CD4-positive, alpha-beta T cell treated with Interleukin-2 at 100 ng/mL for 4 hours (primary cell): ENCODE results near the gene ITGB3.

Experiments
- DNase-seq: peaks from one replicate; pipeline ENCODE4 v3.0.0-alpha.2; 2020; ENCODE audit warnings: low spot score

ITGB3 gene

GRCh38 chr17:47276444-47276843, 22.8 kb downstream of the ITGB3 start:
- no peak for DNase-seq

GRCh38 chr17:47276868-47277267, 23.2 kb downstream of the ITGB3 start:
- no peak for DNase-seq

GRCh38 chr17:47277921-47278320, 24.3 kb downstream of the ITGB3 start:
- DNase-seq, result no peak

- DNase-seq, result no peak
These were observed 24.9 kb downstream of the ITGB3 start for GRCh38 chr17:47278561-47278960.

- no peak for DNase-seq
These were observed 25.6 kb downstream of the ITGB3 start for GRCh38 chr17:47279062-47279801.

GRCh38 chr17:47280072-47280811, 26.6 kb downstream of the ITGB3 start:
- no peak for DNase-seq

GRCh38 chr17:47281216-47281615, 27.6 kb downstream of the ITGB3 start:
- no peak for DNase-seq

GRCh38 chr17:47285003-47285402, 31.4 kb downstream of the ITGB3 start:
- no peak for DNase-seq

- no peak for DNase-seq
These were observed 32.7 kb downstream of the ITGB3 start for GRCh38 chr17:47286198-47286914.

GRCh38 chr17:47287068-47287467, 33.4 kb downstream of the ITGB3 start:
- no peak for DNase-seq

- DNase-seq, result no peak
These were observed 34.0 kb downstream of the ITGB3 start for GRCh38 chr17:47287639-47288038.

GRCh38 chr17:47288531-47289116, 35.0 kb downstream of the ITGB3 start:
- DNase-seq, result no peak

- no peak for DNase-seq
These were observed 35.7 kb downstream of the ITGB3 start for GRCh38 chr17:47289302-47289701.

- no peak for DNase-seq
These were observed 37.2 kb downstream of the ITGB3 start for GRCh38 chr17:47290870-47291241.

GRCh38 chr17:47291242-47291873, 37.7 kb downstream of the ITGB3 start:
- DNase-seq, result no peak

GRCh38 chr17:47292206-47292605, 38.6 kb downstream of the ITGB3 start:
- DNase-seq, result no peak

- DNase-seq, result no peak
These were observed 41.6 kb downstream of the ITGB3 start for GRCh38 chr17:47295037-47295873.

- DNase-seq, result no peak
These were observed 42.2 kb downstream of the ITGB3 start for GRCh38 chr17:47295874-47296255.

GRCh38 chr17:47297661-47298400, 44.2 kb downstream of the ITGB3 start:
- DNase-seq, result no peak

GRCh38 chr17:47298712-47299111, 45.1 kb downstream of the ITGB3 start:
- no peak for DNase-seq
